Esophagus squamous epithelium (tissue), 4 donors: ENCODE data around the gene PTPRN2.

Experiments used
- CTCF ChIP-seq, 6 experiments: fragments of 450-650 bp in 4 of 6; fragments of 200-600 bp in 2 of 6; sonication (generic) in 2 of 6; IDR thresholded peaks; one replicate each; pipeline ENCODE4 v1.5.1; 2016 to 2019; ENCODE audit warnings: antibody characterized with exemption in 6 of 6, mild to moderate bottlenecking in 4 of 6, moderate library complexity in 4 of 6
- POLR2A ChIP-seq, 4 donors: fragments of 450-650 bp; IDR thresholded peaks; one replicate each; pipeline ENCODE4 v1.6.1; 2017; ENCODE audit warnings: antibody characterized with exemption in 4 of 4, mild to moderate bottlenecking in 4 of 4, moderate library complexity in 3 of 4

GRCh38 chr7:158127241-158127640 is 460.4 kb downstream of the PTPRN2 start:
- TF ChIP-seq CTCF (IDR thresholded peaks at IDR 0.05) (no peak), POLR2A (IDR thresholded peaks at IDR 0.05) (no peak)
